ENCODE results near the gene GABRG3. TPM values are rescaled to one million over a fixed set of nuclear protein-coding genes. Genes with fewer than 3 reads are reported as not detected.

GABRG3 gene
- total and polyA plus RNA-seq, 10 of the 15 experiments (the other 5 are each of a cell fraction or from before 2014, with no cell fraction given): 0.15 TPM; not detected in 9

GRCh38 chr15:27509014-27509413 is 538.0 kb downstream of the GABRG3 start:
- RAD21 ChIA-PET (ENCODE audit: unreplicated experiment): no interaction called here
- Histone ChIP-seq H3K27ac (ENCODE audit: control insufficient read depth, insufficient read depth) (no peak overlapping the region), H3K36me3 (ENCODE audit: control insufficient read depth in 2 of 2, insufficient read depth in 2 of 2, low read length in 1 of 2) (no peaks in the 10 kb centered on the region), H3K9me3 (replicated peaks; ENCODE audit: control insufficient read depth, insufficient read depth, low read length) (no peaks in the 10 kb centered on the region; the same call in 2 of the 3 replicates), H3K9ac (ENCODE audit: control insufficient read depth, insufficient read depth, low read length) (no peak overlapping the region), H3K4me1 (ENCODE audit: control insufficient read depth, insufficient read depth, low read length) (no peaks in the 10 kb centered on the region), H4K20me1 (ENCODE audit: control insufficient read depth, insufficient read depth) (no peaks in the 10 kb centered on the region), H2AFZ (ENCODE audit: control insufficient read depth, low read depth, low read length) (no peak overlapping the region), H3K79me2 (ENCODE audit: control insufficient read depth, insufficient read depth, low read length) (no peaks in the 10 kb centered on the region), H3K4me3 (no peak overlapping the region), H3K27me3 (replicated peaks in 1 of 2; ENCODE audit: control insufficient read depth in 2 of 2, insufficient read depth in 2 of 2, low read length in 1 of 2) (no peaks in the 10 kb centered on the region), H3K4me2 (ENCODE audit: control insufficient read depth, insufficient read depth) (no peak overlapping the region)
- intact Hi-C loops (cut with micrococcal nuclease; ENCODE audit: unreplicated experiment): no loop called here
- no peak for ATAC-seq
- no peak for TF ChIP-seq EP300 (IDR thresholded peaks at IDR 0.05; ENCODE audit: borderline replicate concordance in 1 of 2, control insufficient read depth in 1 of 2, low read depth in 2 of 2, low read length in 2 of 2)
- no peak for TF ChIP-seq ZBTB40 (IDR thresholded peaks at IDR 0.05; ENCODE audit: borderline replicate concordance)
- TF ChIP-seq ZNF622 (IDR thresholded peaks at IDR 0.05): no peak
- no peak for TF ChIP-seq POLR2AphosphoS5 (IDR thresholded peaks at IDR 0.05; ENCODE audit: low read length)
- no peak for TF ChIP-seq REST (IDR thresholded peaks at IDR 0.05; ENCODE audit: low read depth, low read length)
- no peak for TF ChIP-seq IKZF1 (conservative IDR thresholded peaks at IDR 0.05)
- no peak for TF ChIP-seq PBX3 (IDR thresholded peaks at IDR 0.05; ENCODE audit: insufficient replicate concordance, low read depth, low read length)
- TF ChIP-seq NBN (IDR thresholded peaks at IDR 0.05): no peak
- no peak for TF ChIP-seq SREBF1 (IDR thresholded peaks at IDR 0.05; ENCODE audit: low read length)
- TF ChIP-seq IRF3 (IDR thresholded peaks at IDR 0.05): no peak
- WGBS (ENCODE audit: insufficient coverage, insufficient replicate concordance, low lambda C conversion rate, missing lambda C conversion rate): 46% methylated on average over 1 of the region's 1 CpG
- FAIRE-seq: no peak
- no peak for DNase-seq (ENCODE audit: low read depth, low spot score)
- SMC1A ChIA-PET (ENCODE audit: uncharacterized antibody, unreplicated experiment): no interaction called here
- CTCF ChIA-PET: no interaction called here
- in situ Hi-C loops (cut with MboI): no loop called here
- no TSS peak for BruUV-seq (replicated peaks)
- POLR2A ChIA-PET: no interaction called here
